ENCODE measurements around the gene SLC24A3. TPM values are rescaled to one million over a fixed set of nuclear protein-coding genes. Genes with fewer than 3 reads are reported as not detected.

The SLC24A3 gene
- total and polyA plus RNA-seq, 2 of the 13 experiments (the other 11 are each of a cell fraction or from before 2014, with no cell fraction given) = not detected

DNA sequence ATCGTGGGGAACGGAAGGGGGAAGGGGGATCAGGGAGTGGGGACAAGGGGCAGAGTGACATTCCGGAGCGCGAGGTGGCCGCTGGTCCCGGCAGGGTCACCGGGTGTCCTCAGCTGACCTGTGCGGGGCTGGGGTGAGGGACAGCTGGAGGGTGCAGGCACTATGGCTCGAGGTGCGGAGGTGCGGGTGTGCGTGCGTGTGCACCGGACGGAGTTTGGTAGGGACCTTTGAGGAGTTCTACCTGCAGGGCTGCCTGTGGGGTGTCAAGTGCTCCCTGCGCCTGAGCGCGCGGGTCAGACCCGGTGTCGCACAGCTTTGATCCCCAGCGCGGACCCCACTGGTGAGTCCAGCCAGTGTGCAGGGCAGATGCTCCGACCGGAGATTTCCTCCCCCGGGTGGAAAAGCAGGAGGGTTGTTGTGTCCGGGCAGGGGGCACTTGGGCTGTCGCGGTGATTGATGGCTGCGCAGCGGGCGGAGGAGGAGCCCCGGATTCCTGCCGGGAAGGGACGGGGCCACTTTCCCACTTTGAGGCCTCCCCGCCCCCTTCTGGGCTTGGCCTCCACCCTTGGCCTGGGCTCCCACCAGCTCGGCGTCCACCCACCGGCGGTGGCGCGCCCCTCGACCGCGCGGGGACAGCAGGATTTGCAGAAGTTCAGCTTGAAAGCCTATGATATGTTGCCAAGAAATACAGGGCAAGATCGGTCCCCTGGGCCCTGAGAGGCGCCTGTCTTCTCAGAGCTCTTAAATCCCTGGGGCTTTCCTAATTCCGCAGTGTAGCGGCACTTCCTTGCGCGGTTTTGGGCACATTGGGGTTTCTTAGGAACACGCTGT, 546.3 kb downstream of the SLC24A3 start (continued):
- TF ChIP-seq USF2 (IDR thresholded peaks at IDR 0.05; ENCODE audit: low read depth, low read length) = no peak
- no peak for TF ChIP-seq USF2 (CRISPR knock-in tag; IDR thresholded peaks at IDR 0.05; ENCODE audit: borderline replicate concordance)
- 0 out of 2 replicates have a peak, but pooled peaks have one; percentile 47 for TF ChIP-seq EZH2 (conservative IDR thresholded peaks at IDR 0.05; ENCODE audit: low read depth, low read length)
- peak; percentile 59; the same call in 1 of the 2 replicates for TF ChIP-seq SIN3A (IDR thresholded peaks at IDR 0.05; ENCODE audit: borderline replicate concordance, low read depth, low read length)
- TF ChIP-seq LCORL (IDR thresholded peaks at IDR 0.05) = no peak
- no peak; the same call in none of the 2 replicates for TF ChIP-seq LCORL (CRISPR knock-in tag; IDR thresholded peaks at IDR 0.05)
- TF ChIP-seq MXD3 (CRISPR knock-in tag; IDR thresholded peaks at IDR 0.05) = peak; percentile 59
- no peak; the same call in none of the 2 replicates for TF ChIP-seq KDM4B (CRISPR knock-in tag; IDR thresholded peaks at IDR 0.05)
- no peak for TF ChIP-seq CC2D1A (CRISPR knock-in tag; IDR thresholded peaks at IDR 0.05)
- 0 out of 2 replicates have a peak, but pooled peaks have one; percentile 46 for TF ChIP-seq FIP1L1 (IDR thresholded peaks at IDR 0.05; ENCODE audit: borderline replicate concordance, insufficient read depth, low read depth, low read length)
- TF ChIP-seq ZNF24 (IDR thresholded peaks at IDR 0.05) = no peak
- 0 out of 2 replicates have a peak, but pooled peaks have one; percentile 22 for TF ChIP-seq ZBTB14 (CRISPR knock-in tag; IDR thresholded peaks at IDR 0.05)
- TF ChIP-seq YEATS2 (CRISPR knock-in tag; IDR thresholded peaks at IDR 0.05; ENCODE audit: borderline replicate concordance) = no peak
- TF ChIP-seq SATB2 (CRISPR knock-in tag; IDR thresholded peaks at IDR 0.05) = no peak
- TF ChIP-seq HNRNPK (IDR thresholded peaks at IDR 0.05; ENCODE audit: low read depth, low read length, poor library complexity, severe bottlenecking) = peak; percentile 64
- TF ChIP-seq THRA (CRISPR knock-in tag; IDR thresholded peaks at IDR 0.05; ENCODE audit: borderline replicate concordance) = peak; percentile 99
- peak; percentile 29; the same call in 1 of the 2 replicates for TF ChIP-seq HDAC2 (CRISPR knock-in tag; IDR thresholded peaks at IDR 0.05)
- TF ChIP-seq NCOA5 (CRISPR knock-in tag; IDR thresholded peaks at IDR 0.05) = no peak
- no peak for TF ChIP-seq CHD4 (IDR thresholded peaks at IDR 0.05; ENCODE audit: borderline replicate concordance, low read length)
- TF ChIP-seq, protein P1, sequence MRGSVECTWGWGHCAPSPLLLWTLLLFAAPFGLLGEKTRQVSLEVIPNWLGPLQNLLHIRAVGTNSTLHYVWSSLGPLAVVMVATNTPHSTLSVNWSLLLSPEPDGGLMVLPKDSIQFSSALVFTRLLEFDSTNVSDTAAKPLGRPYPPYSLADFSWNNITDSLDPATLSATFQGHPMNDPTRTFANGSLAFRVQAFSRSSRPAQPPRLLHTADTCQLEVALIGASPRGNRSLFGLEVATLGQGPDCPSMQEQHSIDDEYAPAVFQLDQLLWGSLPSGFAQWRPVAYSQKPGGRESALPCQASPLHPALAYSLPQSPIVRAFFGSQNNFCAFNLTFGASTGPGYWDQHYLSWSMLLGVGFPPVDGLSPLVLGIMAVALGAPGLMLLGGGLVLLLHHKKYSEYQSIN (CRISPR knock-in tag; IDR thresholded peaks at IDR 0.05; ENCODE audit: borderline replicate concordance) = no peak
- no peak; the same call in 1 of the 2 replicates for TF ChIP-seq ARHGAP35 (CRISPR knock-in tag; IDR thresholded peaks at IDR 0.05; ENCODE audit: borderline replicate concordance)
- no peak for TF ChIP-seq RORA (CRISPR knock-in tag; IDR thresholded peaks at IDR 0.05)
- no peak for TF ChIP-seq NPAS2 (CRISPR knock-in tag; IDR thresholded peaks at IDR 0.05; ENCODE audit: borderline replicate concordance)
